C1 segment of cervical spinal cord (tissue), 14 donors: Measurements from ENCODE around the gene SS18L1.
A peak's percentile ranks its signal among the peaks of the same experiment; 100 is the strongest.

Experiments used
- DNase-seq, 14 donors: peaks; one replicate each; lab custom pipeline; 2025; lab: John Stamatoyannopoulos, UW

Gene SS18L1

GRCh38 chr20:62168890-62169435, 25.4 kb downstream of the SS18L1 start:
- DNase-seq: no peak

GRCh38 chr20:62170536-62170935, 27.0 kb downstream of the SS18L1 start:
- no peak for DNase-seq

DNA sequence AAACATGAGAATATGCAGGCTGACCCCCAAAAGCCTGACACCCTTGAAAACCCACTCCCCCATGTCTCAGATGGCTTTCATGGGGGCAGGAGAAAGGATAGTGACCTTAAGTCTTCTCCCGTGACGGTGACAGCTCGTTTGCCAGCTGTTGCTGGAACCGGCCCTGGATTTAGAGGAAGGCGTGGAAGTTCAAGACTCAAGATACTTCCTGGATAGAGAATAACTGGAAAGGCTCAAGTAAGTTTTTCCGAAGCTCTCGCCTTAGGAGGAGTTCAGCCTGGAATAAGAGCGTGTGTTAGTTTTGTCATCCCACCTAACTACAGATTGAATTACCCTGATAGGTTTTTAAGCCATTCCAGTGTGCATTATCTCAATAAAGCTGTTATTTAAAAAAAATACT, 27.7 kb downstream of the SS18L1 start:
- no peak for DNase-seq

DNA sequence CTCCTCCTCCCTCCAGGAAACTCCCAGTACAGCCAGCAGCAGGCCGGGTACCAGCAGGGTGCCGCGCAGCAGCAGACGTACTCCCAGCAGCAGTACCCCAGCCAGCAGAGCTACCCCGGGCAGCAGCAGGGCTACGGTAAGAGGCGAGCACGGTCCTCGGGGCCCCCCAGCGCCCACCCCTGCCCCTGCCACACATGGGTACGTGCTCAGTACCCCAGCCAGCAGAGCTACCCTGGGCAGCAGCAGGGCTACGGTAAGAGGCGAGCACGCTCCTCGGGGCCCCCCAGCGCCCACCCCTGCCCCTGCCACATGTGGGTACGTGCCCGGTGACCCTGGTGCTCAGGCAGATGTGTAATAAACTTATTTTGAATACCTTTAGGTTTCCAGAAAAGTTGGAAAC, 29.1 kb downstream of the SS18L1 start:
- DNase-seq: no peak

- DNase-seq: no peak
Observed at GRCh38 chr20:62174021-62174804, 30.6 kb downstream of the SS18L1 start.

DNA sequence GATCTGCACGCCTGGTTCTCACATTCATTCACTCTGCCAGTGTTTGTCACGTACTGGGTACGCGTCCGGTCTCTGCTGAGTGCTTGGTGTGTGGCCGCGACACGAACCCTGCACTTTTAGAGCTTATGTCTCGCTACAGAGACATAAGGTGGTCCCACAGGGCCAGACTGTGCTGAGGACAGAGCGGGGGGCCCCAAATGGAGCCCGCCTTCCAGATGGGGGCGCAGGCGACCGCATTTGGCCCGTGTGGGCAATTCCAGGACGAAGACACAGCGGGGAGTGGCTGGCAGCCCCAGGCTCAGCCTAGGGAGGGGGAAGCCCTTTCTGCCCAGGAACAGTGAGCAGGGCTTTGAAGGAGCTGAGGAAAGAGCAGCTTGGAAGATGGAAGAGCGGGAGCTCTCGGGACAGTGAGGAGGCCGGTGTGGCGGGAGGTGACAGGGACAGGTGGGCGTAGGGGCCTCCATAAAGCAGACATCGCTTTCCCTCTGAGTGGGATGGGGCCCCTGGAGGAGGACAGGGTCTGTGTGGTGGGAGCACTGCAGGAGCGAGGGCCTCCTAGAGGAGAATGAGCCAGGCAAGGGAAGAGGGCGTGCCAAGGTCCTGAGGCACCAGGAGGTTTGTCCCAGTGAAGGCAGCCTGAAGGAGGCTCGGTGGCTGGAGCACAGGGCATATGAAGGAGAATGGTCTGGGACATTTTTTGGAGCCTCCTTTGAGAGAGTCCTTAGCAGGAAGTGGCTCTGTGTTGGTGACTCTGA, 31.5 kb downstream of the SS18L1 start:
- DNase-seq: no peak

GRCh38 chr20:62175711-62176110, 32.1 kb downstream of the SS18L1 start:
- no peak for DNase-seq

DNA sequence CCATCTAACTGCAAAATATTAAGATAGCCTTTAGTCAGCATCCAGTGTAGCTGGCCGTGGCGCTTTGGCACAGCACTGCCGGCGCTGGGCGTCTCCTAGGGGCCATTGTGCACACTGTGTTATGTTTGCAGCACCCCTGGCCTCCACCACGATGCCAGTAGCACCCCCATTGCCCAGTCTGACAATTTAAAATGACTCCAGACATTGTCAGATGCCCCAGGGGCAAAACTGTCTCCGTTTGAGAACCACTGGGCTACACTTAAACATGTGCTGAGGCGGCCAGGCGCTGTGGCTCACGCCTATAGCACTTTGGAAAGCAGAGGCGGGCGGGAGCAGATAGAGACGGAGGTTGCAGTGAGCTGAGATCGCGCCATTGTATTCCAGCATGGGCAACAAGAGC, 33.3 kb downstream of the SS18L1 start:
- no peak for DNase-seq

- no peak for DNase-seq
Observed at GRCh38 chr20:62177307-62177706, 33.7 kb downstream of the SS18L1 start.

DNA sequence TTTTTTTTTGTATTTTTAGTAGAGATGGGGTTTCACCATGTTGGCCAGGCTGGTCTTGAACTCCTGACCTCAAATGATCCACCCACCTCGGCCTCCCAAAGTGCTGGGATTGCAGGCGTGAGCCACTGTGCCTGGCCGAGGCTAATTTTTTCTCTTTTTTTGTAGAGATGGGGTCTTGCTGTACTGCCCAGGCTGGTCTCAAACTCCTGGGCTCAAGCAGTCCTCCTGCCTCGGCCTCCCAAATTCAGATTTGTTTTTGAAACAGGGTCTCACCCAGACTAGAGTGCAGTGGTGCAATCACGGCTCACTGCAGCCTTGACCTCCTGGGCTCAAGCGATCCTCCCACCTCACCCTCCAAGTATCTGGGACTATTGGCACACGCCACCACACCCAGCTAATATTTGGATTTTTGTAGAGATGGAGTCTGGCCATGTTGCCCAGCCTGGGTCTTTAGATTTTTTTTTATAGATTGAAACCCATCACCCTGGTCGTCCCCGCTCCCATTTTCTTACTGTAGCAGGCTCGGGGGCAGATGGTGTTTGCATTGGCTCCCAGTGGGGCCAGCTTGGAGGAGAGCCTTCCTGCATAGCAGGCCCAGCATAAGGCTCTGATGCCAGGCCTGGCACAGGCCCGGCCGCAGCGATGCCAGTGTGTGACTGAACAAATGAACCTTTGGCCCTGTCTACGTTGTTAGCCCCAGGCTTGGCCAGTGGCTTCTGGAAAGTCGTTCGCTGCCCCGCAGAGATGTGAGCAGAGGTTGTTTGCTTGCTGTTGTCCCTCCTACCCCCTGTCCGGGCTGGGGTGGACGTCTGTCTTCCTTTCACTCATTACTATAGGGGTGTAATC, 35.0 kb downstream of the SS18L1 start:
- peak in 2 of 14 donors; percentile 29 to 91 for DNase-seq

- DNase-seq: no peak
Observed at GRCh38 chr20:62179162-62179504, 35.6 kb downstream of the SS18L1 start.

GRCh38 chr20:62181808-62182207, 38.2 kb downstream of the SS18L1 start:
- no peak for DNase-seq

DNA sequence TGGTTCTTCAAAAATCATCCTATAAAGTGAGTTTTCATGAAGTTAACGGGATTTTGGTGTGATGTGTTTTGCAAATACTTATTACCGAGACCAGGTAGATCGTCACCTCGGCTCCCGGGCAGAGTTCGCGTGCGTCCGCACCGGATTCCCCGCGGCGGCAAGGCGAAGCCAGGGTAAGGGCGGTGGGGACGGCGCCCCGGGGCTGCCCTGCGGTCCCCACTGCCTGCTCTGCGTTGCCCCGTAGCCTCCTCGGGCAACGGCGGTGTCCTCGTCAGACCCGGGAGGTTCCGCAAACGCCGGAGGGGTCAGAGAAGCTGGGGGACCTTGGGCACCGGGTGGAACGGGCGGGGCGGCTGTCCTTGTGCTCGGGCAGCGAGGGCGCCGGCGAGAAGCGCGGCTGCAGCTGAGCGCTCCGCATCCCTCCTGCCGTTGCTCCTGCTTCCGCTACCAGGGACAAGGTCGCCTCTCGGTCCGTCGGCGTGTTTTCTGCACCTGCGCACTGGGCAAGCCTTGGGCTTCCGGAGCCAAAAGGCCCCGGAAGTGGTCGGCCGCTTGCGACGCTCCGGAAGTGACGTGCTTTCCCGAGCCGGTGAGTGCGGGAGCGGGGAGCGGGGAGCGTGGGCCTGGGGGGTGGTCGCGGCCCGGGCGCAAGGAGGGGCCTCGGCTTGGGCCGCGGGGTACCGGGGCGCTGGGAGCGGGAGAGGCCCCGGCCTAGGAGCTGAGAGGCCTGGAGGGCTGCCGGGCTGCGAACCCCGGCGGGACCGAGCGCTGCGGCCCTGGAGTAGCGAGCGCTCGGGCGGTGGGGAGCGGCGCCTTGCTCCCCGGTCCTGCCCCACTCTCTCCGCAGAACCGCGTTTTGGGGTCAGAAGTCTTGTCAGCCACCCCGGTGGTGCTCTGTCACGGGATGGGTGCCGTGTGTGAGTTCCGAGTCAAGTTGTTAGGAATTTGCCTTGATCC, 39.2 kb downstream of the SS18L1 start, which contains the start of gene MTG2:
Gene MTG2, plus strand, starts transcription at position 560 of the 957 bp plus-strand sequence. CDS start 10,393 bp downstream, outside the sequence.
- peak; percentile 54 to 96 (median 88) for DNase-seq

- no peak for DNase-seq
Observed at GRCh38 chr20:62183426-62184142, 40.0 kb downstream of the SS18L1 start.

DNA sequence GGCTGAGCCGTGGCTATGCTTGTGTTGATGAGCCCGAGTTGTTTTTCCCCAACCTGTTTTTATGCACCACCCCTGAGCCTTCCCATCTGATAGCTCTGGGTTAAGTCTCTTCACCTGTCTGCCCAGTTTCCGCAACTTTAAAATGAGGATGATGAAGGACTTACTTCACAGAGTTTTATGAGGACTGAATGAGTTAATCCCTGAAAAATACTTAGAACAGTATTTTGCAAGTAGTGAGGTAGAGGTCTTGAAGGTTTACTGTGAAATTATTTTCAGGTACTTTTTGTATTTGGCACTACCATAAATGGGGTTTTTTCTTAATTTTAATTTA, 42.5 kb downstream of the SS18L1 start:
- DNase-seq: no peak

GRCh38 chr20:62186887-62187866, 43.6 kb downstream of the SS18L1 start:
- no peak for DNase-seq

DNA sequence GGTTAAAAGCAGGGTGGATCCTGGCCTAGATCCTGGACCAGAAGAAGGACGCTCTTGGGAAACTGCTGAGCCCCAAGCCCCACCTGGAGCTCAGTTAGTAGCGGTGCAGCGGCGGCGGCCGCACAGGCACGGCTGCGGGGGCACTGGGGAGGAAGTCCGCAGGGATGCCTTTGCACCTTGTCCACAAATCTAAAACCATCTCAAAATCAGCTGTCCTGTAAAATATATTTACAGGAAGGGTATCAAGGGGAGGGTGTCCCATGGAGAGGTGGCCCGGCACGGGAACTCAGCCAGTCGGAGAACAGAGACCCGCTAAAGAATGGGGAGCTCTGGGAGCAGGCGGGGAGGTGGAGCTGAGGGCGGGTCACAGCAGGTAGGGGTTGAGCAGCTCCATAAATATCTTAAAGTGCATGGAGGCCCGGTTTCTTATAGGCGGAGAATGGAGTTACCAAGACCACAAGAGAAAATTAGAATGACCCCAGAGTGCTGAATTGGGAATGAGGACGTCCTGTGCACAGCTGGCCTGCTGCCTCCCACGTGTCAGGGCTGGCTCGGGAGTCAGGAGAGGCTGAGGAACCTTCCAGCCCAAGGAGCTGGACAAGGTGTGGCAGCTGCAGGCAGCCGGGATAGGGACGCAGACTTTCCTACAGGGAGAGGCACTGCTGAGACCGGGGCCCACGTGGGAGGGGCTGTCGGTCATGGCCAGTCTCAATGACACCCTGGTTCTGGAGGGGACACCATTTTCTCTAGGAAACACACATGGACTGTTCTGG, 47.3 kb downstream of the SS18L1 start:
- no peak for DNase-seq
